Stimulated activated CD8-positive, alpha-beta memory T cell treated with anti-CD3 and anti-CD28 coated beads, Interleukin-7, amount 100 ng/mL, for 4 hours (primary cell): Measurements from ENCODE around the gene EPSTI1.
"Not testable (repeated sequence)": the region's sequence is repeated elsewhere in the genome, so short reads cannot be mapped to it uniquely, and the experiment has no call there.

Experiments used
- DNase-seq, 2 donors: peaks; one replicate each; pipeline ENCODE4 v3.0.0-alpha.2; 2020; ENCODE audit warnings: low read depth in 2 of 2

EPSTI1 gene

GRCh38 chr13:42894765-42895243 lies 97.2 kb downstream of the EPSTI1 start:
- DNase-seq = no peak

DNA sequence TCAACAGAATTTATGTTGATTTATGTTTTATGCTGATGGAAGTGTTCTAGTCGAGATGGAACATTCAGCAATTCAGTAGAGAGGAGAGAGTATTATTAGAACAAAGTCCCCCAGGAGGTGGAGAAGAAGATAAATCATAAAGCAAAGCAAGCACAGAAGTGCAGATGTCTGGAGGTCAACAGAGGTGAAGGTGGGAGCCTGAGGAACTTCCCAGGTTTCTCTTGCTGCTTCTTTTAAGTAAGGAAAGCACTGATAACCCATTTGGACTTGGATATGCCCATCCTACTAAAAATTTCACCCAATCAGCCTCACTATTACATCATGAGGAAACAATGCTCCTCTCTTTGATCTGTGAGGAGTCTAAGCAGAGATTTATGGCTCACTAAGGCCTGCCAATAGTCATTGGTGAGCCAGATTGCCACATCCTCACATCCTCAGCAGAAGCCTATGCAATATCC lies 98.8 kb downstream of the EPSTI1 start:
- no peak for DNase-seq

DNA sequence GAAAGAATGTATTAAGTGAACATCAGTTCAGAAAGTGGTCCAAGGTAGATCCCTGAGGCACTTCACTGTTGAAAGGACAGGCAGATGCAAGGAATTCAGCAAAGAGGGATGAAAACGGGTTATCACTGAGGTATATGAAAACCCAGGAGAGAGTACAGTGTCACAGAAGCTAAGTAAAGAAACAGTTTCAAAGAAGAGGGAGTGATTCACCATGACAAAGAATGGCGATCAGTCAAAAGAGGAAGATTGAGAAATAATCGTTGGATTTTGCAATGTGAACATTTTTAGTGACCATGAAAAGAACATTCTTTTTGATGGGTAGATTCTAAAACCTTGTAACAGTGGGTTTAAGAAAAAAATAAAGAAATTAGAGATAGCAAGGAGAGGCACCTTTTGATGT lies 99.3 kb downstream of the EPSTI1 start:
- no peak for DNase-seq

- no peak for DNase-seq
These were observed 100.5 kb downstream of the EPSTI1 start for GRCh38 chr13:42891591-42891990.

- no peak for DNase-seq
These were observed 106.7 kb downstream of the EPSTI1 start for GRCh38 chr13:42885325-42885724.

GRCh38 chr13:42883771-42884467 lies 108.1 kb downstream of the EPSTI1 start:
- DNase-seq = no peak

DNA sequence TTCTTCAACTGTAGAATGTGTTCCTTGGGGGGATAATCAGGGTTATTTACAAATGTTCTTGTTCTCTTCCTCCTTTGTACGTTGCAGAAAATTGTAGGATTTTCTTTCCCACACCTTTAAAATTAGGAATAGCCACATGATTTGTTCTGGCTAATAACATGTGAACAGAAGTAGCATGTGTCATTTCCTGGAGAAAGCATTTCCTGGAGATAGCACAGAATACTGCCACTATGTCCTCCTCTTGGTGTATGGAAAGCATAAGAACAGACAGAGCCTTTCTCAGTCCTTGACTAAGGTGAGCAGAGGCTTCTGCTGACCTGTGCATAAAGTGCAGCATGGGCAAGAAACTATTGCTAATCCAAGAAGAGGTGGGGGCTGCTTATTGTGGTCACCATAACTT lies 108.9 kb downstream of the EPSTI1 start:
- DNase-seq = no peak

GRCh38 chr13:42880056-42880605 lies 111.9 kb downstream of the EPSTI1 start:
- DNase-seq = no peak

GRCh38 chr13:42878721-42879120 lies 113.3 kb downstream of the EPSTI1 start:
- no peak for DNase-seq

DNA sequence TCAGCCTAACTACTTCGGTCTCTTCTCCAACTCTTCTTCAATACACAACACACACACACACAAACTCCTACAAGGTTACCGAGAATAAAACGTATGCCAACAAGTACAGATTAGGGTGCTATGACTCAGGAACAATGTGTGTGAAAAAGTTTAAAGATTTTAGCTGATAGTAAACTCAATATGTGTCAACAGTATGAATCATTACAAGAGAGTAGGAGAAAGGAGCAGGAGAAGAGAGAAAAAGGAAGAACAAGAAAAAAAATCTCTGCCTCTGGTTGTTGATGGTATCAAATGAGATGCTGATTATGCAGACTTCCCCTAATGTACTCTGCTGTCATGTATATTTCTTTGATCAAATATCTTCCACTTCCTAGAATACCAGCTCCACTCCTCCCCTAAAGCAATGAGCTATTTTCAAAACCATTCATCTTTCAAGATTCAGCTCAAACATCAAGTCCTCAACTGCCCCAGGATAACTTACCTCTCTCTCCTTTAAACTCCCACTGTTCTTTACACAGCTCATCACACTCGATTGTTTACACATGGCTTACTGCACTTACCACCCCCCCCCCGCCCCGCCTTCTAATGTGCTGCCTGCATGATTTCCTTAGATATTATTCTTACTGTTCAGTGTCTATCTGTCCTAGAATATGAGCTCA lies 115.0 kb downstream of the EPSTI1 start:
- DNase-seq = no peak

- no peak for DNase-seq
These were observed 115.7 kb downstream of the EPSTI1 start for GRCh38 chr13:42876270-42876714.

GRCh38 chr13:42875475-42876269 lies 116.4 kb downstream of the EPSTI1 start:
- DNase-seq = no peak

- DNase-seq = no peak
These were observed 117.8 kb downstream of the EPSTI1 start for GRCh38 chr13:42874221-42874620.

DNA sequence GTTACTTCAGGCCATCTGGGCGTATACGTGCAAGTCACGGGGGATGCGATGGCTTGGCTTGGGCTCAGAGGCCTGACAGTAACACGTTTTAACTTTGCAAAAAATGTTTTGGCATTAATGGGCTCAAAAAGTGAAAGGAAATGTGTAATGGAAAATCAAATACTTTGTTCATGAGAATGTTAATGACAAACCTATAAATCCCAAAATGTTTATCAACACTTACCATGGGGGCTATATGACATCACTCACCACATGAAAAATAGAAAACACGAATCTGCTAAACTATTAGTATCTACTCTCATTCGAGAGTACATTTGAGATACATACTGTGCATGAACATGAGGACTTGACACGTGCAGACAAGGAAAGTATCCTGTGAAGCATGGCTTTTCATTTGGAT lies 119.0 kb downstream of the EPSTI1 start:
- no peak for DNase-seq

DNA sequence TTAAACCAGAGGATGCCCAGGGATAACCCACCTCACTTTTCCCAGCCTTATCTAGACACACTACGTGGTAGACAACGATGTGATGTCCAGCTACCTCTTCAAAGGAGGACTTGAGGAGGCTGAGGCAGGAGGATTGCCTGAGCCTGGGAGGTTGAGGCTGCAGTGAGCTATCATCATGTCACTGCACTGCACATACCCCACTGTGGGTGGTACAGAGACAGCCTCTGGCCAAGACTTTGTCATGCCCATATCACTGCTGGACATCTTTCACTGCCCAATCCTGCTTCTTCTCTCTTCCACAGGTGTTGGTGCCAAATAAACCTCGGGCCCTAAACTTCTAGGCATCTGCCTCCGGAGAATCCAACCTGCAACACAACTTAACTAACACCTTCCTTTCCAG lies 124.8 kb downstream of the EPSTI1 start:
- DNase-seq = no peak

- no peak for DNase-seq
These were observed 126.3 kb downstream of the EPSTI1 start for GRCh38 chr13:42865768-42866102.

- no peak for DNase-seq
These were observed 126.9 kb downstream of the EPSTI1 start for GRCh38 chr13:42864952-42865767.

GRCh38 chr13:42862370-42862769 lies 129.7 kb downstream of the EPSTI1 start:
- not testable (repeated sequence) for DNase-seq

DNA sequence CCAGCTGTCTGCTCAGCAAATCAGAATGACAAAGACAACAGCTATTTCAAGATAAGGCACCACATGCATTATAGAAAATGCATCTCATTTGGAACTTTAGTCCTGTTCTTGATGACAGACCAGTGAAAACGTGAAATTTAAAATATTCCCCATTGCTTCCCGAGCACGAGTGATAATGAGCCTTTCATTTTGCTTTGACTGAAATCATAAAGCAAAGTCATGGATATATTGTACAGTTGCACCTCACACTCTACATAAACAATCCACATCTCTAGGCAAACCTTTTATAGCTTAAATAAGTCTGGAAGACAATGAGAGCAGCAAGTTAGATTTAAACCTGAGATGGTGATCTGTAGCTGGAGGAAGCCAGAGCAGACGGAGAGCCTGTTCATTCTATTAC lies 131.6 kb downstream of the EPSTI1 start:
- no peak for DNase-seq

GRCh38 chr13:42859760-42860159 lies 132.3 kb downstream of the EPSTI1 start:
- DNase-seq = no peak

- DNase-seq = no peak
These were observed 136.6 kb downstream of the EPSTI1 start for GRCh38 chr13:42855410-42855809.
